CD4-positive, alpha-beta T cell treated with Interleukin-12 subunit alpha and Interleukin-12 subunit beta, for 1 hour (primary cell): ENCODE data around the gene OR2F2.

Experiments
- DNase-seq: peaks from one replicate; pipeline ENCODE4 v3.0.0-alpha.2; 2020

Gene OR2F2, protein sequence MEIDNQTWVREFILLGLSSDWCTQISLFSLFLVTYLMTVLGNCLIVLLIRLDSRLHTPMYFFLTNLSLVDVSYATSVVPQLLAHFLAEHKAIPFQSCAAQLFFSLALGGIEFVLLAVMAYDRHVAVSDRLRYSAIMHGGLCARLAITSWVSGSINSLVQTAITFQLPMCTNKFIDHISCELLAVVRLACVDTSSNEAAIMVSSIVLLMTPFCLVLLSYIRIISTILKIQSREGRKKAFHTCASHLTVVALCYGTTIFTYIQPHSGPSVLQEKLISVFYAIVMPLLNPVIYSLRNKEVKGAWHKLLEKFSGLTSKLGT

DNA sequence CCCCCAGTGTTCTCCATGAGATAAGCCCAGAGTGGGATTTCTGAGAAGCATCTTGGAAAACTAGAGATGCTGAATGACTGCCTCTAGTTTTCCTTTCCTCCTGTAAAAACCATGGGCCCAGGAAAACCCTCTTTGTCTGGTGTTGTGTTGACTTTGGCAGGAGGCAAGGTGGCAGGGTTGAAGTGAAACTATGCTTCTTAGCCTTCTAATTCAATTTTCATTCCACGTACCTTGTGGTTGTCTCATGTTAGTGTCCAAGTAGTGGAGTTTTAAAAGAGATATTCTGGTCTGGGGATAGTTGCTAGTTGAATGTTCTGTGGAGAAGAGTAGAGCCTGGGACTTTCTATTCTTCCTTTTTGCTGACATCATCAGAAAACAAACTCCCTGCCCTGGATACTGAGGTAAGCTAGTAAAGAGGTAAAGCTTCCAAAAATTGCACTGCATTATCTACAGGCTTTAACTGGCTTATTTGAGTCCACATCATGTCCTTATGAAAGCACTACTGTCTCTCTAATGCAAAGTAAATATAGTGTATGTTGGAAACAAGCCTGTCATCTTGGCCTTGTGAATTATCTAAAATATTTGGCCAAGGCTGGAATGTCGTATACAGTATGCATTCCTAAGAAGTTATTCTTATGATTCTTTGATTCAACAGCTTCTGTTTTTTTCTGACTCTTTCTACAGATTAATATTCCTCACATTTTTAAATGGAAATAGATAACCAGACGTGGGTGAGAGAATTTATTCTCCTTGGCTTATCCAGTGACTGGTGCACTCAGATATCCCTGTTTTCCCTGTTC, at the start of gene OR2F2:
OR2F2 (plus strand) TSS at position 708 of the 800 bp plus-strand sequence; CDS start at position 708, 0 bp downstream.
- no peak for DNase-seq

GRCh38 chr7:143885951-143886350, 49.1 kb upstream of the OR2F2 start:
- no peak for DNase-seq

DNA sequence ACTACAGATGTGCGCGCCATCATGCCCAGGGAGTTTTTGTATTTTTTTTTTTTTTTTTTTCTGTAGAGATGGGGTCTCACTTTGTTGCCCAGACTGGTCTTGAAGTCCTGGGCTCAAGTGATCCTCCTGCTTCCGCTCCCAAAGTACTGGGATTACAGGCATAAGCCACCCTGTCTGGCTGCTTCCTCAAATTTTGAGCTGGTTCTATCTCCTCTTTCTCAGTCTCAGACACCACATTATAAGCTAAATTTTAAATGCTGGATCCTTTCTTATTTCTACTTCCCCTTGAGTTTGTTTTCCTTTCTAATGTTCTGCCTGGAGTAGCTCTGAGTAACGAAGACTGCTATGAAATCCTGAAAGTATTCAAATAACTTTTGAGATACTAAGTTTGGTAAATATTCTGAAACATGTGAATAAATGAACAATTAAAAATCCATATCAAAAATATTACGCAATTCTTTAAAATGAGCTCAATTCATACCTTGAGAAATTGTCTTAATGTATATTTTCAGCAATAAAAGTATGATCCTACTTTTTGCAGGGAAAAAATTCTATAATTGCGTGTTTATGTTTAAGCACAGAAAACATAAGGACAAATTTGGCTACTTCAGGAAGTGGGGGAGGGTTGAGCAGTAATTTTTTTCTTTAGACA, 48.1 kb upstream of the OR2F2 start:
- DNase-seq, result no peak

- DNase-seq, result no peak
These were observed 46.0 kb upstream of the OR2F2 start for GRCh38 chr7:143889068-143889467.

- no peak for DNase-seq
These were observed 44.5 kb upstream of the OR2F2 start for GRCh38 chr7:143890558-143890957.

DNA sequence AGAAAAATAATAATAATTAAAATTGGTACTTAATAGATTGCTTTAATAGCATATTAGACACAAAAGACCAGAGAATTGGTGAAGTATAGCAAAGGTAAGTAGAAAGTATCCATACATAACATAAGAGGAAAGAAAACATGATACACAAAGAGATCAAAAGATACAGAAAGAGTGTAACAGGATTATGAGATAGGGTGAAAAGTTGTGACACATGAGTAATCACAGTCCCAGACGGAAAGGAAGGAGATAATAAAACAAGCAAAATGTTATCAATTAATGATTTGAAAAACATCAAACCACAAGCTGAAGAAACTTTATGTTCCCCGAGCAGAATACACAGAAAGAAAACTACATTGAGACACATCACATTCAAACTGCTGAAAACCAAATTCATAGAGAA, 43.6 kb upstream of the OR2F2 start:
- DNase-seq, result no peak

GRCh38 chr7:143892527-143893300, 42.3 kb upstream of the OR2F2 start:
- DNase-seq, result peak; percentile 61

DNA sequence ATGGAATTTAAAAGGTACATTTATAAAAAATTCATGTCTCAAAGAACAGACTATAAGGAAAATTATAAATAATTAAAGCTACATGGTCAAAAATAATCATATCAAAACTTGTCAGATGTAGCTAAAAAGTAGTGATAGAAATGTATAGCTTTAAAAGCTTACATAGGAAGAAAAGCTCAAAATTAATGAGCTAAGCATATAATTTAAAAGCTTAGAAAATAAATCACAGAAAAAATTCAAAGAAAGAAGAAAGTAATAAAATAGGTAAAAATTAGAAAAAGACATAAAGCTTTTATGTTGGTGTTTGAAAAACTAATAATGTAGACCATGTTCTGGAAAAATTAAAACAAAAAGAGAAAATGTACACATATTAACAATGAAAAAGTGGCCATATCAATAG, 38.4 kb upstream of the OR2F2 start:
- no peak for DNase-seq

DNA sequence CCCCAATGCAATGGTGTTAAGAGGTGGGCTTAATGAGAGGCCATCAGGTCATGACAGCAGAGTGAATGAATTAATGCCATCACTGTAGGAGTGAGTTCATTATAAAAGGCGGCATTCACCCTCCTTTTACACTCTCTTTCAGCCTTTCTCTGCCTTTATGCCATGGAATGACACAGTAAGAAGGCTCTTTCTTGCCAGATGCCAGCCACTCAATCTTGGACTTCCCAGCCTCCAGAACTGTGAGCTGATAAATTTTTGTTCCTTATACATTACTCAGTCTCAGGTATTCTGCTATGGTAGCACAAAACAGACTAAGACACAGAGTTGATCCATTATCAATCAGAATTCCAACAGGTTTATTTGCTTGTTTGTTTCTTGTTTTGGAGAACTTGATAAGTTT, 36.2 kb upstream of the OR2F2 start:
- DNase-seq, result no peak

DNA sequence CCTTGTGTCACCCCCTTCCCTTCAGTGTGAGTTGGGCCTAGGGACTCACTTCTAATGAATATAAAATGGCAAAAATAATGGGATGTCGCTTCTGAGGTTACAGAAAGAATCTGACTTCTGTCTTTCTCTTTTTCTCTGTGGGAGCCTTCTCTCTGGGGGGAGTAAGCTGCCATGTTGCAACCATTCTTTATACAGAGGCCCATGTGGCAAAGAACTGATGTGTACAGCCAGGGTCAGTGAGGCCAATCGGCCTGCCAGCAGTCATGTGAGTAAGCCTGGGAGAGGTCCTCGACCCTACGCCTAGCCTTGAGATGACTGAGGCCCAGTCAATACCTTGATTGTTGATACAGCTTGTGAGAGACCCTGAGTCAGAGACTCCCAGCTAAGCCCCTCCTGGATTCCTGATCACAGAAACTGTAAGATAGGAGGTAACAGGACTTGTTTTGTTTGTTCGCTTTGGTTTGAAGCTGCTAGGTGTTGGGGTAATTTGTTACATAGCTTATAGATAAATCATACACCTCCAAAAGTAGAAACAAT, 34.7 kb upstream of the OR2F2 start:
- no peak for DNase-seq

- no peak for DNase-seq
These were observed 33.7 kb upstream of the OR2F2 start for GRCh38 chr7:143901332-143901667.

DNA sequence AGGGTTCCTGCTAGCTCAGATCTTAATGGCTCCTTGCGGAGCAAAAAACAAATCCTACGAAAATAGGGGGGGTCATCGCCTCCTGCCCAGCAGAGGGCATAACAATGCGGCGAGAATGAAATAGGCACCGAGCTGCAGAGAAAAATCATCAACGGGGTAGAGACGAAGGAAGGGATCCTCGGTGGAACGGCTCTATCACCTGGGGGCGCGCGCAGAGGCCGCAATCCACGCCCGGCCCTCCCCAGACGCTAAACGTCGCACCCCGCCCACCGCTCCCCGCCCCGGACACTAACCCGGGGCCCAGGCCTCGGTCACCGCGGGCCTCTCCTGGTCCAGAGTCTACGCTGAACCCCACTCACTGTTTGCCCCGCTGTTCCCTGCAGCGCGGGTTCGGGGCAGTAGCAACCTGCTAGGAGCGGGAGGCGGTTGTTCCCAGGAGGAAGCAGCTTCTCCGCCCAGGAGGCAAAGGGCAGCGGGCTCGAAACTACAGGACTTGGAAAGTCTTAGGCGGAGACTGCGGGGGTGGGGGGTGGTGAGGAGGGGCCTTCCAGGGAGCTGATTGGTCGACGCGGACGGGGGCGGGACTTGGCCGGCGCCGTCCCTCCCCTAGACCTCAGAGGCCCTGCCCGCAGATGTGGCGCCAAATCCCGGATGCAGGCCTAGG, 33.2 kb upstream of the OR2F2 start, which contains the start of gene TCAF1:
TCAF1 (minus strand) TSS at position 509 of the 664 bp plus-strand sequence. CDS start 25,568 bp downstream, outside the sequence.
- peak; percentile 91 for DNase-seq

GRCh38 chr7:143902332-143902899, 32.6 kb upstream of the OR2F2 start:
- no peak for DNase-seq

DNA sequence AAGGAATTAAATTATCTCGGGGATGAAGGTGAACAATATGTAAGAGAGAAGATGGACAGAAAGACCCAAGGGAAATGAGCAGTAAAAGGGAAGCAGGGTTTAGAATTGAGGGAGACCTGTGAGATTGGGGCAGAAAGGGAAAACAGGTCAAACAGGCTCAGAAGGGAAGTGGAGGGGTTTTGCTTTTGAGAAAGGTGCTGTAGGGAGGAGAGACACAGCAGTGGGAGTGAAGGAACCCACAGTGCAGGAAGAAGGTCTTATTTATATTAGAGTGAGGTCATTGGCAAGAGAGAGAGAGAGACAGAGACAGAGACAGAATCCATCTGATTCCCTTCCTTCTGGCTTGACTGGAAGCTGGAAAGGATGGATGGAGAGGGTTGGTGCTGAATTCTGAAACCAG, 29.5 kb upstream of the OR2F2 start:
- no peak for DNase-seq

DNA sequence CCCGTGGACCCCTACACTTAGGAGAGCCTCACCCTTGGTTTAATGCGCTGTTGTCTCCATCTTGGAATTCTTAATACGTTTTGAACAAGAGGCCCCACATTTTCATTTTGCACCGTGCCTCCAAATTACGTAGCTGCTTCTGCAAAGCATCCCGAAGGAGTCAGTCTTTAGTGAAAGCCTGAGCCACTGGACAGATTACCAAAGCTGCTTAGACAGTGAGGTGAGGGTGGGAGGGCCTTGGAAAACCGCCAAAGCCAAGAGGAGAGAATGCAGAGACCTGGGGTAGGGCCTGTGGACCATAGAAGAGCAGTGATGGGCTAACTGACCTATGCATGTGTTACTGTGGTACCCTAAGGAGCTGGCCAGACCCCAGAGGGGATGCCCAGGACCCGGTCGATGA, 28.9 kb upstream of the OR2F2 start:
- no peak for DNase-seq

DNA sequence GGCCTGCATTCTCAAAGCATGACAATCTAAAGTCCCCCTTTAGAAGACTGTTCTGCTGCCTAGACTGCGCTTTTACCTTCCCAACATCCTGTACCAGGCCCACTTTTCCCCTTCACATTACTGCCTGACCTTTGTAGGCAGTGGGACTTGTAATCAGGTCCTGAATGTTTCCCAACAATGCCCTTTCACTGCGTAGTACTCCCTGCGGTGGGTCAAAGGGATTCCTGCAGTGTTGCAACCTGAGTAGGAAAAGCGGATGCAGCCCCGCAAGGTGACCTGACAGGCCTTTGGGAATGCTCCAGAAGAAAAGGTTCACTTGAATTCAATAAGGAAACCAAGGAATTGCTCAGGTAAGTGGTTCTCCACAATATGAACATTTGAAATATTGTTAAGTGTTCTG, 28.1 kb upstream of the OR2F2 start:
- DNase-seq, result no peak

DNA sequence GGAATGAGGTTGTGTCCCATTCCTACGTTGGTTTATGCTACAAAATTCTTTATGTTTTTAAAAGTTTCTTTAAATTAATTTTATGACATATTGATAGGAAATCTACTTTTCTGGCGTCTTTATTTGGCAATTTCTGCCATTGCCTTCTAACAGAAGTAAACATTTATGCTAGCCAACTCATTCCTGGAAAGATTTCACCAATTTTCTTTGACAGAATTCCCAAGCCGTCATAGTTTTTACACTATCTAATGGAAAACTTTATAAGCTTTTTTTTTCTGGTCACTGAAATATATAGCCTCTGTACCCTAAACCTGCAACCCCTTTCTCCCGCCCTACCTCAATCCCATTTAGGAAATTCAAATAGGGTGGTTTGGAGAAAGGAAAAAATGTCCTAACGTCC, 26.9 kb upstream of the OR2F2 start:
- no peak for DNase-seq

- no peak for DNase-seq
These were observed 25.2 kb upstream of the OR2F2 start for GRCh38 chr7:143909863-143910262.

- no peak for DNase-seq
These were observed 24.4 kb upstream of the OR2F2 start for GRCh38 chr7:143910473-143911248.

DNA sequence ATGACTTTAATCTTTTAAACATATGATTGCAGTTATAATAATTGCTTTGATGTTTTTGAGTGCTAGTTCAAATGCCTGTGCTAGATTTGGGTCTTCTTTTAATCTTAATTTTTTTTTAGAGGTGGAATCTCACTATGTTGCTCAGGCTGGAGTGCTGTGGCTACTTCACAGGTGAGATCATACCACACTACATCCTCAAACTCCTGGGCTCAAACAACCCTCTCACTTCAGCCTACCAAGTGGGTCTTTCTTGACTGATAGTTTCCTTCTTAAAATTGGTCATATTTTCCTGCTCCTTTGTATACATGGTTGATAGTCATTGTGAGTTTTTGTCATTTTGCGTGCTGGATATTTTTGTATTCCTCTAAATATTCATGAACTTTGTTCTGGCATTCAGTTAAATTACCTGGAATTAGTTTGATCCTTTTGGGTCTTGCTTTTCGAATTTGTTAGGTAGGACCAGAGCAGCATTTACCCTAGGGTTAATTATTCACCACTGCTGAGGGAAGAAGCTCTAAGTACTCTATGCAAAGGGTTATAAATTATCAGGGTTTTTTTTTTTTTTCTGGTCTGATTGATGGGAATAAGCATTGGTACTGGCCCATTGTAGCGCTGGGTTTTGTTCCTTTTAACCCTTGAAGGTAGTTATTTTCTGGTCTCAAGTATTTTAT, 21.0 kb upstream of the OR2F2 start:
- DNase-seq, result no peak
